HEK293 (cell line): ENCODE results near the gene C14orf93.

Experiments used
- CTCF ChIP-seq: fragments of 450-650 bp; formaldehyde crosslinking; IDR thresholded peaks from 2 replicates; pipeline ENCODE4 v1.5.1; 2016; ENCODE audit warnings: missing biosample characterization, missing genetic modification characterization
- GLIS1 ChIP-seq: fragments of 450-650 bp; formaldehyde crosslinking; IDR thresholded peaks from 2 replicates; pipeline ENCODE4 v1.5.1; 2016; ENCODE audit warnings: missing biosample characterization, missing genetic modification characterization
- HOXA7 ChIP-seq: sonication (generic); formaldehyde crosslinking; IDR thresholded peaks from 2 replicates; pipeline ENCODE4 v1.8.1; 2022; ENCODE audit warnings: missing genetic modification reagents, borderline replicate concordance
- KLF16 ChIP-seq: fragments of 450-650 bp; formaldehyde crosslinking; IDR thresholded peaks from 2 replicates; pipeline ENCODE4 v1.5.1; 2017; ENCODE audit warnings: missing biosample characterization, missing genetic modification characterization
- ZBTB10 ChIP-seq: fragments of 450-650 bp; formaldehyde crosslinking; IDR thresholded peaks from 2 replicates; pipeline ENCODE4 v1.5.1; 2016; ENCODE audit warnings: missing biosample characterization, missing genetic modification characterization
- ZBTB48 ChIP-seq: fragments of 450-650 bp; formaldehyde crosslinking; IDR thresholded peaks from 2 replicates; pipeline ENCODE4 v1.5.1; 2016; ENCODE audit warnings: missing biosample characterization, missing genetic modification characterization
- ZNF133 ChIP-seq: fragments of 450-650 bp; formaldehyde crosslinking; IDR thresholded peaks from 2 replicates; pipeline ENCODE4 v1.5.1; 2016; ENCODE audit warnings: missing biosample characterization, missing genetic modification characterization
- ZNF18 ChIP-seq: fragments of 450-650 bp; formaldehyde crosslinking; IDR thresholded peaks from 2 replicates; pipeline ENCODE4 v1.5.1; 2016; ENCODE audit warnings: missing biosample characterization, missing genetic modification characterization
- ZNF202 ChIP-seq: fragments of 450-650 bp; formaldehyde crosslinking; IDR thresholded peaks from 2 replicates; pipeline ENCODE4 v1.5.1; 2016; ENCODE audit warnings: missing biosample characterization, missing genetic modification characterization, borderline replicate concordance
- ZNF350 ChIP-seq: fragments of 450-650 bp; formaldehyde crosslinking; IDR thresholded peaks from 2 replicates; pipeline ENCODE4 v1.5.0; 2017; ENCODE audit warnings: missing biosample characterization, mild to moderate bottlenecking, missing genetic modification characterization
- ZNF521 ChIP-seq: fragments of 450-650 bp; formaldehyde crosslinking; IDR thresholded peaks from 2 replicates; pipeline ENCODE4 v1.5.1; 2017; ENCODE audit warnings: missing biosample characterization, mild to moderate bottlenecking, missing genetic modification characterization
- ZNF843 ChIP-seq: fragments of 450-650 bp; formaldehyde crosslinking; IDR thresholded peaks from 2 replicates; pipeline ENCODE4 v1.5.1; 2016; ENCODE audit warnings: missing biosample characterization, missing genetic modification characterization
- ZSCAN23 ChIP-seq: fragments of 450-650 bp; formaldehyde crosslinking; IDR thresholded peaks from 2 replicates; pipeline ENCODE4 v1.5.1; 2016; ENCODE audit warnings: missing biosample characterization, missing genetic modification characterization
- TF ChIP-seq, protein P1 (sequence below): fragments of 450-650 bp; formaldehyde crosslinking; IDR thresholded peaks from 2 replicates; pipeline ENCODE4 v1.5.1; 2016; ENCODE audit warnings: missing biosample characterization, missing genetic modification characterization
- TF ChIP-seq, protein P2 (sequence below): fragments of 450-650 bp; formaldehyde crosslinking; IDR thresholded peaks from 2 replicates; pipeline ENCODE4 v1.5.1; 2016; ENCODE audit warnings: missing biosample characterization, missing genetic modification characterization
- TF ChIP-seq, protein P3 (sequence below): fragments of 450-650 bp; IDR thresholded peaks from 2 replicates; pipeline ENCODE4 v1.5.1; 2018; ENCODE audit warnings: missing biosample characterization, mild to moderate bottlenecking, missing genetic modification characterization
- TF ChIP-seq, protein P4 (sequence below): fragments of 450-650 bp; formaldehyde crosslinking; IDR thresholded peaks from 2 replicates; pipeline ENCODE4 v1.5.1; 2016; ENCODE audit warnings: missing biosample characterization, missing genetic modification characterization

C14orf93 gene

DNA sequence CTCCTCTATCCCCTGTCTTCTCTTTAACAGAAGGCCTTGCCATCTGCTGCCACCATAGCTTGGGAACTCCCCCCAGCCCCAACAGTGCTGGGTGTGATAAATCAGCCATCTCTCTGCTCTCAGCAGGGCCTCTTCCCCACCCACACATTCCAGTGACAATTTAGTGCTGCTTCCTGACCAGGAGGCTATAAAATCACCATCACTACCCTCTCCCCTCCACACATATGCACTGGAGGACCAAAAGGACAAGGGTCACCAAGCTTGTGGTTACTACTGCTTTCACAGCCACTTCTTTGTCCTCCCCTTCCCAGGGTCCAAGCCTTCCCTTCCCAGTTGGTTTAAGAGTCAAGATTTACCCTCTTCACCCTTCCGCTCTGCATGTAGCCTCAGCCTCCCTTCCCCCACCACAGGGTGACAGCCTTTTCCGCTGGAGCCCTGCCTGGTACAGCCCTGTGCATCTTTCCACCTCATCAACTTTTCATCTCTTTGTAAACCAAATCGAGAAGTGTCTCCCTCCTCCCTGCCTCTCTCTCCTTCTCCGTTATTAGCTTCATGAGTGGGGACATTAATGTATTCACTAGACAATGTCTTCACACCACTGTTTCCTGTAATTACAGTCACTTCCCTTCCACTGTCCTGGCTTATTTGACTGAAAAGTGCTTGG is 15.3 kb upstream of the C14orf93 start (continued):
- TF ChIP-seq, protein P1, sequence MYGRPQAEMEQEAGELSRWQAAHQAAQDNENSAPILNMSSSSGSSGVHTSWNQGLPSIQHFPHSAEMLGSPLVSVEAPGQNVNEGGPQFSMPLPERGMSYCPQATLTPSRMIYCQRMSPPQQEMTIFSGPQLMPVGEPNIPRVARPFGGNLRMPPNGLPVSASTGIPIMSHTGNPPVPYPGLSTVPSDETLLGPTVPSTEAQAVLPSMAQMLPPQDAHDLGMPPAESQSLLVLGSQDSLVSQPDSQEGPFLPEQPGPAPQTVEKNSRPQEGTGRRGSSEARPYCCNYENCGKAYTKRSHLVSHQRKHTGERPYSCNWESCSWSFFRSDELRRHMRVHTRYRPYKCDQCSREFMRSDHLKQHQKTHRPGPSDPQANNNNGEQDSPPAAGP: 0 out of 2 replicates have a peak, but pooled peaks have one; percentile 56
- TF ChIP-seq GLIS1 (tag by site-specific recombination) (peak; percentile 10; the same call in 1 of the 2 replicates), HOXA7 (CRISPR knock-in tag) (no peak), CTCF (tag by site-specific recombination) (no peak), ZNF18 (tag by site-specific recombination) (peak; percentile 90), KLF16 (tag by site-specific recombination) (no peak), ZSCAN23 (tag by site-specific recombination) (no peak), ZNF521 (tag by site-specific recombination) (no peak), ZNF133 (tag by site-specific recombination) (no peak), ZBTB48 (tag by site-specific recombination) (no peak), ZNF843 (tag by site-specific recombination) (no peak), ZBTB10 (no peak), ZNF350 (tag by site-specific recombination) (no peak), ZNF202 (tag by site-specific recombination) (no peak)
- TF ChIP-seq, protein P2, sequence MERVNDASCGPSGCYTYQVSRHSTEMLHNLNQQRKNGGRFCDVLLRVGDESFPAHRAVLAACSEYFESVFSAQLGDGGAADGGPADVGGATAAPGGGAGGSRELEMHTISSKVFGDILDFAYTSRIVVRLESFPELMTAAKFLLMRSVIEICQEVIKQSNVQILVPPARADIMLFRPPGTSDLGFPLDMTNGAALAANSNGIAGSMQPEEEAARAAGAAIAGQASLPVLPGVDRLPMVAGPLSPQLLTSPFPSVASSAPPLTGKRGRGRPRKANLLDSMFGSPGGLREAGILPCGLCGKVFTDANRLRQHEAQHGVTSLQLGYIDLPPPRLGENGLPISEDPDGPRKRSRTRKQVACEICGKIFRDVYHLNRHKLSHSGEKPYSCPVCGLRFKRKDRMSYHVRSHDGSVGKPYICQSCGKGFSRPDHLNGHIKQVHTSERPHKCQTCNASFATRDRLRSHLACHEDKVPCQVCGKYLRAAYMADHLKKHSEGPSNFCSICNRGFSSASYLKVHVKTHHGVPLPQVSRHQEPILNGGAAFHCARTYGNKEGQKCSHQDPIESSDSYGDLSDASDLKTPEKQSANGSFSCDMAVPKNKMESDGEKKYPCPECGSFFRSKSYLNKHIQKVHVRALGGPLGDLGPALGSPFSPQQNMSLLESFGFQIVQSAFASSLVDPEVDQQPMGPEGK (tag by site-specific recombination): peak; percentile 37; the same call in 1 of the 2 replicates
- TF ChIP-seq, protein P3, sequence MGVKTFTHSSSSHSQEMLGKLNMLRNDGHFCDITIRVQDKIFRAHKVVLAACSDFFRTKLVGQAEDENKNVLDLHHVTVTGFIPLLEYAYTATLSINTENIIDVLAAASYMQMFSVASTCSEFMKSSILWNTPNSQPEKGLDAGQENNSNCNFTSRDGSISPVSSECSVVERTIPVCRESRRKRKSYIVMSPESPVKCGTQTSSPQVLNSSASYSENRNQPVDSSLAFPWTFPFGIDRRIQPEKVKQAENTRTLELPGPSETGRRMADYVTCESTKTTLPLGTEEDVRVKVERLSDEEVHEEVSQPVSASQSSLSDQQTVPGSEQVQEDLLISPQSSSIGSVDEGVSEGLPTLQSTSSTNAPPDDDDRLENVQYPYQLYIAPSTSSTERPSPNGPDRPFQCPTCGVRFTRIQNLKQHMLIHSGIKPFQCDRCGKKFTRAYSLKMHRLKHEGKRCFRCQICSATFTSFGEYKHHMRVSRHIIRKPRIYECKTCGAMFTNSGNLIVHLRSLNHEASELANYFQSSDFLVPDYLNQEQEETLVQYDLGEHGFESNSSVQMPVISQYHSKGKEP (tag by site-specific recombination): no peak
- TF ChIP-seq, protein P4, sequence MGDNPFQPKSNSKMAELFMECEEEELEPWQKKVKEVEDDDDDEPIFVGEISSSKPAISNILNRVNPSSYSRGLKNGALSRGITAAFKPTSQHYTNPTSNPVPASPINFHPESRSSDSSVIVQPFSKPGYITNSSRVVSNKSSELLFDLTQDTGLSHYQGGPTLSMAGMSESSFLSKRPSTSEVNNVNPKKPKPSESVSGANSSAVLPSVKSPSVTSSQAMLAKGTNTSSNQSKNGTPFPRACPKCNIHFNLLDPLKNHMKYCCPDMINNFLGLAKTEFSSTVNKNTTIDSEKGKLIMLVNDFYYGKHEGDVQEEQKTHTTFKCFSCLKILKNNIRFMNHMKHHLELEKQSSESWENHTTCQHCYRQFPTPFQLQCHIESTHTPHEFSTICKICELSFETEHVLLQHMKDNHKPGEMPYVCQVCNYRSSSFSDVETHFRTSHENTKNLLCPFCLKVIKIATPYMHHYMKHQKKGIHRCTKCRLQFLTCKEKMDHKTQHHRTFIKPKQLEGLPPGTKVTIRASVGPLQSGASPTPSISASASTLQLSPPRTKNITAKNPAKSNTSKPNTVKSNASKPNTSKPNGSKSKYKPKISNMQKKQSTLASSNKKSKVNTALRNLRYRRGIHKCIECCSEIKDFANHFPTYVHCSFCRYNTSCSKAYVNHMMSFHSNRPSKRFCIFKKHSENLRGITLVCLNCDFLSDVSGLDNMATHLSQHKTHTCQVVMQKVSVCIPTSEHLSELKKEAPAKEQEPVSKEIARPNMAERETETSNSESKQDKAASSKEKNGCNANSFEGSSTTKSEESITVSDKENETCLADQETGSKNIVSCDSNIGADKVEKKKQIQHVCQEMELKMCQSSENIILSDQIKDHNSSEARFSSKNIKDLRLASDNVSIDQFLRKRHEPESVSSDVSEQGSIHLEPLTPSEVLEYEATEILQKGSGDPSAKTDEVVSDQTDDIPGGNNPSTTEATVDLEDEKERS: no peak
